Keratinocyte (primary cell): ENCODE measurements around the gene DENND1A.

Source experiments
- EZH2 ChIP-seq: IDR thresholded peaks from one replicate; pipeline ENCODE4 v1.6.1; 2012; ENCODE audit warnings: inconsistent platforms, mild to moderate bottlenecking, low read length, moderate library complexity
- TF ChIP-seq, protein P1 (sequence below), 3 experiments: IDR thresholded peaks in 1 of 3; conservative IDR thresholded peaks in 1 of 3; optimal IDR thresholded peaks in 1 of 3; 2 replicates in 2 of 3; 3 replicates in 1 of 3; pipeline versions ENCODE3 to v1.5.1; 2011; ENCODE audit warnings: low read length in 3 of 3, mild to moderate bottlenecking in 3 of 3, moderate library complexity in 2 of 3, control low read depth in 1 of 3, inconsistent platforms in 1 of 3; ENCODE audit not compliant: insufficient read depth in 2 of 3; ENCODE audit errors: extremely low read depth in 1 of 3

- TF ChIP-seq, protein P1, sequence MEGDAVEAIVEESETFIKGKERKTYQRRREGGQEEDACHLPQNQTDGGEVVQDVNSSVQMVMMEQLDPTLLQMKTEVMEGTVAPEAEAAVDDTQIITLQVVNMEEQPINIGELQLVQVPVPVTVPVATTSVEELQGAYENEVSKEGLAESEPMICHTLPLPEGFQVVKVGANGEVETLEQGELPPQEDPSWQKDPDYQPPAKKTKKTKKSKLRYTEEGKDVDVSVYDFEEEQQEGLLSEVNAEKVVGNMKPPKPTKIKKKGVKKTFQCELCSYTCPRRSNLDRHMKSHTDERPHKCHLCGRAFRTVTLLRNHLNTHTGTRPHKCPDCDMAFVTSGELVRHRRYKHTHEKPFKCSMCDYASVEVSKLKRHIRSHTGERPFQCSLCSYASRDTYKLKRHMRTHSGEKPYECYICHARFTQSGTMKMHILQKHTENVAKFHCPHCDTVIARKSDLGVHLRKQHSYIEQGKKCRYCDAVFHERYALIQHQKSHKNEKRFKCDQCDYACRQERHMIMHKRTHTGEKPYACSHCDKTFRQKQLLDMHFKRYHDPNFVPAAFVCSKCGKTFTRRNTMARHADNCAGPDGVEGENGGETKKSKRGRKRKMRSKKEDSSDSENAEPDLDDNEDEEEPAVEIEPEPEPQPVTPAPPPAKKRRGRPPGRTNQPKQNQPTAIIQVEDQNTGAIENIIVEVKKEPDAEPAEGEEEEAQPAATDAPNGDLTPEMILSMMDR (optimal IDR thresholded peaks at IDR 0.05 in 1 of 3, IDR thresholded peaks at IDR 0.05 in 1 of 3, conservative IDR thresholded peaks at IDR 0.05 in 1 of 3; ENCODE audit: extremely low read depth in 1 of 3, insufficient read depth in 2 of 3, low read length in 3 of 3) = no peak
- TF ChIP-seq EZH2 = no peak
These were observed 180.2 kb downstream of the DENND1A start for GRCh38 chr9:123749580-123750202.
